Measurements from ENCODE around the gene SPAST. TPM values are rescaled to one million over a fixed set of nuclear protein-coding genes. Genes with fewer than 3 reads are reported as not detected.

Gene SPAST
- total RNA-seq, 1 donor from 2014 or later: 14.7 TPM

- no peak for DNase-seq (ENCODE audit: low read depth)
- no peak overlapping the region for H3K4me3 ChIP-seq (ENCODE audit: low read depth, low read length)
- TF ChIP-seq CTCF (conservative IDR thresholded peaks at IDR 0.05; ENCODE audit: low read depth, low read length): no peak
Observed at GRCh38 chr2:32058130-32058529, 5.2 kb upstream of the SPAST start.

DNA sequence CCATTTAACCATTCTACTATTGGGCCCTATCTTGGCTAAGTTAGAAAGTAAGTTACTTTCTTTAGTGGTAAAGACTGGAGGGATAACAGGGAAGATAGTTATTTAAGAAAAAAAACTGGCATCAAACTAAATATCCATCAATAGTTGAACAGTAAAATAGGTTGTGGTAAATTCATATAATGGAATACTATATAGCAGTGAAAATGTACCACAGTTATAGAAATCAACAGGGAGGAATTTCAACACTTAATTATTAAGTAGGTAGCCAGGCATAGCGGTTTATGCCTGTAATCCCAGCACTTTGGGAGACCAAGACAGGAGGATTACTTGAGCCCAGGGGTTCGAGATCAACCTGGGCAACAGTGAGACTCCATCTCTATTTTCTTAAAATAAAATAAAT lies 3.1 kb upstream of the SPAST start:
- no peak for TF ChIP-seq CTCF (conservative IDR thresholded peaks at IDR 0.05; ENCODE audit: low read depth, low read length)
- H3K4me3 ChIP-seq (ENCODE audit: low read depth, low read length): no peak overlapping the region
- DNase-seq (ENCODE audit: low read depth): no peak

GRCh38 chr2:32061430-32061829 lies 1.9 kb upstream of the SPAST start:
- no peak overlapping the region for H3K4me3 ChIP-seq (ENCODE audit: low read depth, low read length)
- DNase-seq (ENCODE audit: low read depth): no peak
- TF ChIP-seq CTCF (conservative IDR thresholded peaks at IDR 0.05; ENCODE audit: low read depth, low read length): no peak

- H3K4me3 ChIP-seq (ENCODE audit: low read depth, low read length): peak overlapping the region; percentile 63
- TF ChIP-seq CTCF (conservative IDR thresholded peaks at IDR 0.05; ENCODE audit: low read depth, low read length): no peak
- no peak for DNase-seq (ENCODE audit: low read depth)
Observed at GRCh38 chr2:32061973-32062861, 1.1 kb upstream of the SPAST start.

GRCh38 chr2:32064021-32064601 lies 755 bp downstream of the SPAST start:
- no peak for DNase-seq (ENCODE audit: low read depth)
- TF ChIP-seq CTCF (conservative IDR thresholded peaks at IDR 0.05; ENCODE audit: low read depth, low read length): no peak
- H3K4me3 ChIP-seq (ENCODE audit: low read depth, low read length): peak overlapping the region; percentile 63

- no peak for TF ChIP-seq CTCF (conservative IDR thresholded peaks at IDR 0.05; ENCODE audit: low read depth, low read length)
- H3K4me3 ChIP-seq (ENCODE audit: low read depth, low read length): peak overlapping the region; percentile 63
- DNase-seq (ENCODE audit: low read depth): no peak
Observed at GRCh38 chr2:32064713-32065112, 1.4 kb downstream of the SPAST start.
